HL-60/S4 (cell line): ENCODE data around the gene RNF182.

Experiments
- in situ Hi-C: fragments of 300-500 bp; cut with MboI; formaldehyde crosslinking; loops from 2 replicates; pipeline ENCODE4 v1.14.3; 2022; ENCODE audit warnings: low sequenced_read_pairs

The RNF182 gene

GRCh38 chr6:14028631-14029030, 103.9 kb downstream of the RNF182 start:
- in situ Hi-C loops: no loop called here

GRCh38 chr6:14029605-14030004, 104.9 kb downstream of the RNF182 start:
- in situ Hi-C loops: no loop called here
